ENCODE data around the gene RNF31. TPM values are rescaled to one million over a fixed set of nuclear protein-coding genes. Genes with fewer than 3 reads are reported as not detected.

RNF31 gene
- total and polyA plus RNA-seq, 2 of the 13 experiments (the other 11 are each of a cell fraction or from before 2014, with no cell fraction given): 48.2 to 86.8 TPM

GRCh38 chr14:24113801-24114531 is 33.3 kb upstream of the RNF31 start (continued):
- TF ChIP-seq ZBTB44 (CRISPR knock-in tag; IDR thresholded peaks at IDR 0.05) (peak; percentile 41; the same call in 1 of the 2 replicates), CHD4 (IDR thresholded peaks at IDR 0.05; ENCODE audit: borderline replicate concordance, low read length) (peak; percentile 89), ZNF83 (CRISPR knock-in tag; IDR thresholded peaks at IDR 0.05; ENCODE audit: borderline replicate concordance) (no peak; the same call in none of the 2 replicates), IKZF1 (IDR thresholded peaks at IDR 0.05) (no peak), ZNF609 (CRISPR knock-in tag; IDR thresholded peaks at IDR 0.05; ENCODE audit: borderline replicate concordance) (peak; percentile 99), BCLAF1 (IDR thresholded peaks at IDR 0.05) (no peak), CERS6 (CRISPR knock-in tag; IDR thresholded peaks at IDR 0.05) (peak; percentile 96), JUNB (CRISPR knock-in tag; IDR thresholded peaks at IDR 0.05; ENCODE audit: borderline replicate concordance) (no peak), ADNP (CRISPR knock-in tag; IDR thresholded peaks at IDR 0.05) (peak; percentile 97), ZBTB39 (CRISPR knock-in tag; IDR thresholded peaks at IDR 0.05) (peak; percentile 99), ZNF136 (CRISPR knock-in tag; IDR thresholded peaks at IDR 0.05; ENCODE audit: low read depth) (peak; percentile 97), TRIM22 (IDR thresholded peaks at IDR 0.05) (no peak)

Data from HepG2 (cell line).